HG03378 (cell line): ENCODE measurements around the gene PCED1A.

Experiments used
- ATAC-seq: cut with Tn5 transposase; IDR thresholded peaks from one replicate; pipeline ENCODE4 v1.9.1; 2021; ENCODE audit warnings: mild to moderate bottlenecking, moderate library complexity; ENCODE audit not compliant: unreplicated experiment

PCED1A gene

DNA sequence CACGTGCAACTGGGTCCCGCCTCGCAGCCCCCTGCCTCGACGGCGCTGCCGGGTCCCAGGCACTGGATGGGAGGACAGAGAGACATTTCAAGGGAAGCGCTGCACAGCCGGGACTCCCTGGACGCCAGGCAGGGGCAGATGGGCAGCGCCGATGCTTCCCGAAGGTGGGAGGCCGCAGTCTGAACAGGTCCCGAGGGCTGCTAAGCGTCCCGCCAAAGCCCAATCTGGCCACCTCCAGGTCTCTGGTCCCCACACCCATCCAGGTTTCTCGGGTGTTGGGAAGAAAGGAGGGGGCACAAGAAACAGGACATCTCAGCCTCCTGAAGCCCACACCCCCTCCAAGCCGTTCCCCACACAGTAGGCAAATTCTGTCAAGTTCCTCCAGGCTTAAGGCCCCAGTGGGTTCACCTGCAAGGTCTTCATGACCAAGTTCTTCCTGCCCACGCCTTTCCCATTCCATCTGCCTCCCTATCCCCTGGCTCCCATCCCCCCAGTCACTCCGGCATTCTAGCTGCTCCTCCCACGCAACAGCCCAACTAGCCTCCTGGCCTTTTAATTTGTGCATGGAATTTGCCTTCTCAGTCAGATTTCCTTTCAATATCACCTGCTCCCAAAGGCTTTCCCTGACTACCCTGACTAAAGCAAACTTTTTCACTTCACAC, 34.6 kb downstream of the PCED1A start:
- no peak for ATAC-seq

DNA sequence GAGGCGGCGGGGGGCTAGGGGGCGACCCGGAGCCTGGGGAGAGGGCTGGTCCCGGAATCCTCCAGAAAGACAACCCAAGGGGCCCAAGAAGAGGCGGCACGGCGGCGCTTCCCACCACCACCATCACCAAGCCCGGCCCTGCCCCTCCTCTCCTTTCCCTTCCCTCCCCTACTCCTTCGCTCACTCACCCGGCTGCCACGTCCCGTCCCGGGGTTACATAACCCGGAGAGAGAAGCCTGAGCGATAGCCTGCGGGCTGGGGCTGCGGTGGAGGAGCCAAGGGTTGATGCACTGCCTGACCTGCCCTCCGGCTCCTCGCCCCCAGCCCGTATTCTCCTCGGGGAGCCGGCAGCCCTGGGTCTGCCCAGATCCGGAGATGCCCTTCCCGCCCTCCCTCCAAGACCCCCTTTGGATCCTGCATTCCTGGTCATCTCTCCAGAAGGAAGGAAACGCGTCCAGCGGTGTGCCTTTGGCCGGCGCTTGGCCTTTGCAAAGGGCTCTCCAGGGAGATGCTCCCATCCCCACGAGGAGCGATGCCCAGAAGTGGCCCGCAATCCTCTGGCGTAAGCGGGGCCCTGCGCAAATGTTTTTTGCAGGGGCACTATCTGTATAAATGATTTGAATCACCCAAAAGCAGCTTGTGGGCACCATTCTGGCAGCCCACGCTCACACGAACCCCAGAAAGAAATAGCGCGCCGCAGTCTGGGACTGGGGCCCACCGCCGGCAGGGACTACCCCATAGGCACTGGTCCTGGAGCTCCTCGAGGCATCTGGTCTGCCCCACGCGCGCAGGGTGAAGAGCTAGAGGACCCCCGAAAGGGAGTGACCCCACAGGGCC, 35.4 kb downstream of the PCED1A start:
- no peak for ATAC-seq

DNA sequence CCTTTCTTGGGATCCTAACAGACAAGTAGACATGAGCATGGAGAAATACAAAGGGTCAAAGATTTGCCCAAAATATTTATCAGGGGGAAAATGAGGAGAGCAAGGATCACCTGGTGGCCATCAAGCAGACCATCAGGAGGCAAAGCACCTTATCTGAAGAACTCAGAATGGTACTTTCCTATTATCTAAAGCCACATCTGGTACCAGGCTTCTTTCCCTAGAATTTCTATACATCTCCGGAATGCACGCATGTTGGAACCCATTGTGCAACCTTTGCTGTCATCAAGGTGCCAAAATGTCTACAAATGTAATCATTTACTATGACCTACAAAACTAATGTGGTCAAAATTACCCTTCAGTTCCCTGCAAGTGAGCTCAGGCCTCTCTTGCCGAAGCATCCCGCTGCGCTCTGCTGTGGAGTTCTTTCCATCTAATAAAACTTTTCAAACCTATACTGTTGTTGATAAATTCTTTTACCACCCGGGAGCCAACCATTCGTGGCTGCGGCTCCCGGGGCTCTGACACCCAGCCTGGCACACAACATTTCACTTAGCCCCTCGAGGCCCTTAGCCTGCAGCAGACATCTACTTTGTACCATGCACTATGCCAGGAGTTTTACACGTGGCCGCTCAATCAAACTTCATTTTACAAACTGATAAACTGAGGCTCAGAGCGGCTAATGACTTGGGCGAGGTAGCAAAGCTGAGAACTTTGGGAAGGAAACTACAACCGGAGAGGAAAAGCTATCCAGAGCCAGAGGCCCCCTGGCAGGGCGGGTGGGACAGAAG, 36.2 kb downstream of the PCED1A start:
- no peak for ATAC-seq

DNA sequence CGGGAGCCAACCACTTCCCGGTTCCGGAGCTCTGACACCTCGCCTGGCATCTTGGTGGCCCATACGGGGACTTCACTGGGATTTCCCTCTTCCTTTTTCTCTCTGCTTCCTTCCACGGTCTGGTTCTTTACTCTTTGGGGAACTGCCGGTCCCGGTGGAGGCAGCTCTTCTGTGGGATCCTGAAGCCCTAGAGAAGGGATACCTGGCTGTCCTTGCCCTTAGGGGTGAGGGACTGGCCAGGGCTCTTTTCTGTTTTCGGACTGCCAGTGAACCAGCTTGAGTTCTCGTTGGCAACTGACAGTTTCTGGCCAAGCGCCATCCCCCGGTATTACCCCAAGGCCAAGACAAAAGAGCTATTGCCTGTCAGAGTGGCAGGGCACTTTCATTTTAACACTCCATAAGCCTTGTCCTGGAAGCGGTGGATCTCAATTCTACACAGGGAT, 39.1 kb downstream of the PCED1A start:
- no peak for ATAC-seq

DNA sequence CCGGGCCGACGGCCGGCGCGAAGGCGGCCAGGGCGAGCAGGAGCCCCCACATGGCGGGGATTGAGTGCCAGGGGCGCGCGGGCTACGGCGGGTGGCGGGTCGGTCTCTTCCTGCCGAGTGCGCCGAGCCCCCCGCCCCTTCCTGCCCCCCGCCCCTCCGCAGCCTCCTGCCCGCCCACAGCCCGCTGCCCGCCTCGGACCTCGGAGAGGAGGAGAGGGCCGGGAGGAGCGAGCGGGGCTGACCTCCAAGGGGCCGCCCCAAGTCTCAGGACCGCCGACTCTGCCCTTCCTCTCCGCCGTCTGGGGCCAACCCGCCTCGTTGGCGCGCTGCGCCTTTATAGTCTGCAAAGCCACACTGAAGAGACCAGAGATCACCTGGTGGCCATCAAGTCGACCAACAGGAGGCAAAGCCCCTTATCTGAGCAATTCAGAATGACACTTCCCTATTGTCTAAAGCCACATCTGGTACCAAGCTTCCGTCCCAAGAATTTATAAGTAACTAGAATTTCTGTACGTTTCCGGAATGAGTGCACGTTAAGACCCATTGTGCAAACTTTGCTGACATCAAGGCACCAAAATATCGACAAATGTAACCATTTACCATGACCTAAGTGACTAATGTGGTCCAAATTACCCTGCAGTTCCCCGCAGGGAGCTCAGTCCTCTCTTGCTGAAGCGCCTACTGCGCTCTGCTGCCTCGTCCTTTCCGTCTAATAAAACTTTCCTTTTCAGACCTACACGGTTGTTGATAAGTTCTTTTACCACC, 39.8 kb downstream of the PCED1A start, which contains the start of gene CPXM1:
TSS of gene CPXM1 (minus strand) at position 107 of the 765 bp plus-strand sequence. CDS start at position 52, 55 bp downstream.
- peak; percentile 58 for ATAC-seq

DNA sequence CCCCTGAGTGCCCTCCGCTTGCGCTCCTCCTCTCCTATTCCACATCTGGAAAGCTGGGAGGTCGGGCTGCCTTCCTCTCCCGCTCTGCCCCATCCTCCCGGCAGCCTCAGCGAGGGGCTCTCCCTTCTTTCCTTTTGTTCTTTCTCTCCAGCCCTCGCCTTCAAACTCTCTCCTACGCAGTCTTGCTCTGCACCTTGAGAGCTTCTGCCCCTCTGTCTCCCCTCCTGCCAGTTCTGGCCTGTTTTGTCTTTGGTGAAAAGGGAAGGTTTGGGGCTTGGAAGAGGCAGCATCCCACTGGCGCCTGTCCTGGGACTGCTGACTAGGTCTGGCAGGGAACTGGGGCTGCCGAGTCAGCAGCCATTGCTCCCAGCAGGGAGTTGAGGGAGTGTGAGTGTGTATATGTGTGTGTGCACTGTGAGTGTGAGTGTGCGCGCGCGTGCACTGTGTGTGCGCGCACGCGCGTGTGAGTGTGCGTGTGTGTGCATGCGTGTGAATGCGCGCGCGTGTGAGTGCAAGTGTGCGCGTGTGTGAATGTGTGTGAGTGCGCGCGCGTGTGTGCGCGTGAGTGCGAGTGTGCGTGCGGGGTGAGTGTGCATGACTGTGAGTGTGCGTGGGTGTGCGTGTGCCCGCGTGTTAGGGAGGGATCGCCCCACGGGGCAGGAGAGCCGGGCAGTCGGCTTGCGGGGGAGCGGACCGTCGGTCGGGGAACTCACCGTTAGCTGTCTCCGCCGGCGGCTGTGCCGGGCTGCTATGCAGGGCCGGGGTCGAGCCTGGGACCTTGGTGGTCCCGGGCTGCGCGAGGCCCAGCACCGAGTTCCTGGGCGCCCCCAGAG, 40.6 kb downstream of the PCED1A start:
- ATAC-seq, result no peak

DNA sequence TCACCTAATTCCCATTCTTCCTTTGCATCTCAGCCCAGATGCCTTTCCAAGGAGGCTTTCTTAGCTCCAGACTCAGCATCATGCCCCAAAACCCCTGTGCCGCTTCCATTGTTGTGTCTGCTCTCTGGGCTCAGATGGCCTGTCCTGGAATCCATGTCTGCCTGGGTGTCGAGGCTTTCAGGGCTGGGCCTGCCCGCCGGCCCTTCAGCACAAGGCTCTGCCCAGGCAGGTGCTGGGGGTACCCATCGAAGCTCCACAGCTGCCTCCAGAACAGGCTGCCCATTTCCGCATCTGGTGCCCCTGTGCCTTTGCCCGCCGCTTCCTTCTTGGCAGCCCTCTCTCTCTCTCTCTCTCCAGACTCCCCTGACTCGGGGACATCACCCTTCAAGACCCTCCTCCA, 41.2 kb downstream of the PCED1A start:
- no peak for ATAC-seq

- no peak for ATAC-seq
Measured at GRCh38 chr20:2798814-2799213, 41.6 kb downstream of the PCED1A start.

DNA sequence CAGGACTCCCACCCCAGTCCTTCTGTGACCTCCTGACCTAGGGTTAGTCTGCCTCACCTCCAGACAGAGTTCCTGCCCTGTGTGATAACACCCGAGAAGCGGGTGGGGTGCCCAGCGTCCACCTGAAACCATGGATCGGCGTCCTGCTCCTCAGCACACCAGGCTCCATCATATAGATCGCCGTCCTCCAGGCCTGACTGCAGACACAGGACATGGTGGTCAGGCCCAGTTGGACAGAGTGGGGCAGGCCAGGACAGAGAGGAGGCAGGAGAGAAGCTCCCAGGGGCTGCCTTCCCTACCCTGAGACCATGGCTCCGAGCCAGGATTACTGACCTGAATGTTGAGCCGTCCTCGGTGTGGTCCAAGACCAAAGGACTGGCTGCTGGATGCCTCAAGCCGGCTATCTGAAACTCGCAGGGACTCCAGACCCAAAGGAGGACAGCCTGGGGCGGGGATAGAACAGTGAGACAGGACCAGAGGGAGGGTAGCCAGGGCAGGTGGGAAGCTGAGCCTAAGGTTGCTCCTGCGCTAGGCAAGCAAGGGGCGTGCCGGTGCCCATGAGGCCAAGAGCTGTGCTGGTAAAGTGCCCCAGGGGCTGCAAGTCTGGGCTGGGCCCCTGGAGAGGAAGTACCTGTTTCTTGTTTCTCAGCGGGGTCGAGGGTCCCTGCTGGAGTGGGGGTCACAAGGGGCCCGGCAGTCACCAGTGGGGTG, 42.2 kb downstream of the PCED1A start:
- ATAC-seq, result no peak

DNA sequence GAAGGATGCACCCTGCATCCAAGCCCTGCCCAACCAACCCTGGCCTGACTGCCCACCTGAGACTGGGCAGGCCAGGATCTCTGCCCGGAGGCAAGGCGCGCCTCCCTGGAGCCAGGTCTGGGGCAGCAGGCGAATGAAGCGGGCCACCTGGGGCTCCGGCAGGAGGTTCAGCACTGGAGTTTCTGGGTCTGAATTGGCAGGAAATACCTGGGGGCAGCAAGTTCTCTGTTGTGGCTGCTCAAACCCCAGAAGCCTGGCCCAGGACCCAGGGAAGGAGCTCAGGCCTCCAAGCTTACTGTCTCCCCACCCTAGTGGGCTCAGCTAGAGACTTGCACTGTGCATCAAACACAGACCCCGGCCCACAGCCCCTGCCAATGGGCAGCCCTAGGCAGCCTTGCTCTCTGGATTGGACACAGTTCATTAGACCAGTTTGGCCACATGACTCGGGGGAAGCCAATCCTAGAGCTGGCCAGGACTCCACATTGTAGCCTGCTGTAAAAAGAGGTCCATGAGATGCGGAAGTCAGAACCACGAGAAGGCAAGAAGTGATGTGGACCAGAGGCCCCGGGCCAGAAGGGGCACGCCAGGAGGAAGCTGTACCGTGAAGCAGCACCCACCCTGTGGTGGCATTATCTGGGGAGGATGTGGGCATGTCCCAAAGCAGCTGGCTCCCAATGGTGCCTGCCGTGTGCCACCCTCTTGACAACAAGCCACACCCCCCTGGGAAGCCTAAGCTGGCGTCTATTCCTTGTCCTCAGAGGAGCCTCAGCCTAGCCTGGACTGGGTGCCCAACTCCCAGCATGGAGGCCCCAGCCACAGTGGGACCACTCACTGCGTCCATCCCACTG, 43.1 kb downstream of the PCED1A start:
- ATAC-seq, result no peak

DNA sequence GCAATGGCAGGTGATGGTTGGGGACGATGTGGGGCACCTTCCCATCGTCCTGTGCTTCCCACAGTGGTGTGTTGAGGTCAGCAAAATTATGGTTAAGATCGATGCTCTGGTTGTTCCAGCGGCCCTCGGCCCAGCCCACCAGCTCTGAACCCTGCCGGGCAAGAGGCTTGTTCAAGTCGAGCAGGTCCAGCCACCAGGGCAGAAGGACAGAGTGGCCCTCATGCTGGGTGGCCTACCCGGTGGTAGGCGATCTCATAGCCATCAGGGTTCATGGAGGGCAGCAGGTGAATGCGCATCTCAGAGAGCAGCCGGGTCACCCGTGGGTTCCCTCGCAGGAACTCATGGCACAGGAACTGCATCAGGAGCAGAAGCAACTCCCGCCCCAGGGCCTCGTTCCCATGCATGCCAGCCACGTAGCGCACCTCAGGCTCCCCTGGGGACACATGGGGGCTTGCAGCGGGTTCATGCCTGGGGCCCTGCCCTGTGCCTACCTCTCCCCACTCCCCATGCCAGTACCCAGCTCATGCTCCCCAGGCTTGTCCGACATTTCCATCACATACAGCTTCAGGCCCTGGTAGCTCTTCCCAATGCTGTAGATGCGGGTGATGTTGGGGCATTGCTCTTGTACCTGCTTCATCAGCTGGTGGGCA, 44.3 kb downstream of the PCED1A start:
- ATAC-seq, result no peak

DNA sequence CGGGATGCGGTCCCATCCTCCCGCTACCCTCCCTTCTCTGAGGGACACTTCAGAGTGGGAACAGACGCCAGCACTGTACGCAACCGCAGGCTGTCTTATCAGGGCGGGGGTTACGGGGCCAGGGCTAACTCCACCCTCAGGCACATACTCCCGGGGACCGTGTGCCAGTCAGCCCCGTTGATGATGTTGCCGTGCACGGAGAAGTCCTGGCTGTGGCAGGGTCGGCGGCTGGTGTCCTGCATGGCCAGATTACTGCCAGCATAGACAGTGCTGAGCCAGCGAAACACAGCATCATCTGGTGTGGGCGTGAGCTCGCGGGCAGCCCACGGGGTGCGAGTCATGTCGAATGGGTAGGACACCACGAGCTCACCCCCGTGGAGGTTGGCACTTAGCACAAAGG, 45.0 kb downstream of the PCED1A start:
- no peak for ATAC-seq

- ATAC-seq, result no peak
Measured at GRCh38 chr20:2794866-2795447, 45.5 kb downstream of the PCED1A start.

DNA sequence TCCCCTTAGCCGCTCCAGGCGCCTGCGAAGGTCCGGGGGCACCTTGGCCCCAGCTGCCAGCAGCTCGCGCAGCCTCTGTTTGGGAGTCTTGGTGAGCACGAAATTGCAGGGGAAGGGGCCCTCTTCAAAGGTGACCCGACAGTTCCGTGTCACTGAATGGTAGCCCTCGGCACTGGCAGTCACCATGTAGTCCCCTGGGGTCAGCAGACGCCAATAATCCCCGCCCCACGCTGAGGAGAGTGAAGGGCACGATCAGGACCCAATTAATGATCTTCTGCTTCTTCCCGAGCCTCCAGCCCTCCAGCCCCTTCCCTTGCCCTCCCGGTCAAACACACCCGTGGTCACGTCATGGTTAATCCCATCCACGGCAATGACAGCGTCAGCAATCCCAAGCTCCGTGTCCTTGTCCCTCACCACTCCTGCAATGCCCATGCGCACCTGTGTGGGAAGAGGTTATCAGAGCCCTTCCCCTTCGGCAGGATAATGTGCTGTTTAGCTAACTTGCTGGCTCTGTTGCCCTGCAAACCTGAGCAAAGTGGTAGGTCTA, 46.2 kb downstream of the PCED1A start:
- no peak for ATAC-seq

- ATAC-seq, result no peak
Measured at GRCh38 chr20:2793471-2793870, 47.0 kb downstream of the PCED1A start.
